Stimulated activated naive CD8-positive, alpha-beta T cell treated with anti-CD3 and anti-CD28 coated beads, Interleukin-15, Interleukin-2, amounts not matched to agents 100 U/mL and 50 U/mL, for 24 hours (primary cell): ENCODE measurements around the gene FBXO34.

Source experiments
- ATAC-seq: fragments of 150-1000 bp; cut with Tn5 transposase; one replicate; pipeline ENCODE4 v1.10.0; 2021
- DNase-seq: peaks from one replicate; pipeline ENCODE4 v3.0.0; 2021

FBXO34 gene

GRCh38 chr14:55270832-55271571, at the start of gene FBXO34:
FBXO34 (plus strand) TSS chr14:55271421; CDS start chr14:55350391, 78,970 bp downstream.
- peak; percentile 100 for DNase-seq
- ATAC-seq: peak; percentile 95

- no peak for ATAC-seq
- no peak for DNase-seq
These were observed 49.3 kb upstream of the FBXO34 start for GRCh38 chr14:55221968-55222367.

GRCh38 chr14:55223364-55223763, 47.9 kb upstream of the FBXO34 start:
- ATAC-seq (no peak), DNase-seq (no peak)

- ATAC-seq: no peak
- DNase-seq: no peak
These were observed 43.0 kb upstream of the FBXO34 start for GRCh38 chr14:55228261-55228660.

GRCh38 chr14:55233591-55233990, 37.6 kb upstream of the FBXO34 start:
- DNase-seq (no peak), ATAC-seq (no peak)

- DNase-seq (no peak), ATAC-seq (no peak)
These were observed 33.1 kb upstream of the FBXO34 start for GRCh38 chr14:55238019-55238680.

GRCh38 chr14:55239320-55239719, 31.9 kb upstream of the FBXO34 start:
- ATAC-seq: no peak

GRCh38 chr14:55240526-55241178, 30.6 kb upstream of the FBXO34 start:
- no peak for ATAC-seq
- DNase-seq: no peak

More at GRCh38 chr14:55239320-55239719, 31.9 kb upstream of the FBXO34 start:
- DNase-seq: no peak

GRCh38 chr14:55241673-55242072, 29.5 kb upstream of the FBXO34 start:
- DNase-seq (no peak), ATAC-seq (no peak)

- ATAC-seq: no peak
These were observed 27.8 kb upstream of the FBXO34 start for GRCh38 chr14:55243386-55243785.

GRCh38 chr14:55243813-55244212, 27.4 kb upstream of the FBXO34 start:
- ATAC-seq (no peak), DNase-seq (no peak)

More at GRCh38 chr14:55243386-55243785, 27.8 kb upstream of the FBXO34 start:
- DNase-seq: no peak

GRCh38 chr14:55245657-55246268, 25.5 kb upstream of the FBXO34 start:
- DNase-seq (no peak), ATAC-seq (no peak)

- no peak for ATAC-seq
- DNase-seq: no peak
These were observed 22.8 kb upstream of the FBXO34 start for GRCh38 chr14:55248411-55248810.

- ATAC-seq: peak; percentile 32
These were observed 21.8 kb upstream of the FBXO34 start for GRCh38 chr14:55249423-55249822.

GRCh38 chr14:55253276-55253675, 17.9 kb upstream of the FBXO34 start:
- no peak for ATAC-seq
- DNase-seq: no peak

More at GRCh38 chr14:55249423-55249822, 21.8 kb upstream of the FBXO34 start:
- DNase-seq: no peak

GRCh38 chr14:55254581-55254980, 16.6 kb upstream of the FBXO34 start:
- ATAC-seq: no peak
- DNase-seq: no peak

GRCh38 chr14:55255979-55256378, 15.2 kb upstream of the FBXO34 start:
- DNase-seq (no peak), ATAC-seq (no peak)

- no peak for DNase-seq
- ATAC-seq: no peak
These were observed 14.6 kb upstream of the FBXO34 start for GRCh38 chr14:55256586-55256985.

- DNase-seq (no peak), ATAC-seq (no peak)
These were observed 6.0 kb upstream of the FBXO34 start for GRCh38 chr14:55265197-55265596.

GRCh38 chr14:55267820-55268219, 3.4 kb upstream of the FBXO34 start:
- ATAC-seq (no peak), DNase-seq (no peak)

GRCh38 chr14:55271572-55272298, 514 bp downstream of the FBXO34 start:
- ATAC-seq: peak; percentile 22
- DNase-seq: peak; percentile 70

- no peak for ATAC-seq
- no peak for DNase-seq
These were observed 1.2 kb downstream of the FBXO34 start for GRCh38 chr14:55272387-55272786.
